ENCODE measurements around the gene SLC13A3.

GRCh38 chr20:46690219-46691106, 39.2 kb upstream of the SLC13A3 start:
- no peak for TF ChIP-seq CTCF (IDR thresholded peaks at IDR 0.05; ENCODE audit: low read depth, low read length, missing input control)
- TF ChIP-seq ATF3 (IDR thresholded peaks at IDR 0.05), result no peak
- TF ChIP-seq MAX (IDR thresholded peaks at IDR 0.05), result no peak
- no peak for TF ChIP-seq SP1 (IDR thresholded peaks at IDR 0.05)

All from liver (tissue), 3 donors.